Measurements from ENCODE around the gene EREG.

DNA sequence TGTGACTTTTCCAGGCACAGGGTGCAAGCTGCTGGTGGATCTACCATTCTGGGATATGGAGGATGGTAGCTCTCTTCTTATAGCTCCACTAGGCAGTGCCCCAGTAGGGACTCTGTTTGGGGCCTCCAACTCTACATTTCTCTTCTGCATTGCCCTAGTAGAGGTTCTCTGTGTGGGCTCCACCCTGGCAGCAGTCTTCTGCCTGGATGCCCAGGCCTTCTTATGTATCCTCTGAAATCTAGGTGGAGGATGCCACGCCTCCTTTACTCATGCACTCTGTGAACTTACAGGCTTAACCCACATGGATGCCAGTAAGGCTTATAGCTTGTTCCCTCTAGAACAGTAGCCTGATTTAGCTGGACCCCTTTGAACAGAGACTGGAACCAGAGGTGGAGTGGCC lies 20.9 kb upstream of the EREG start:
- TF ChIP-seq TAF1 (IDR thresholded peaks at IDR 0.05; ENCODE audit: low read depth, low read length) (no peak), POLR2AphosphoS5 (IDR thresholded peaks at IDR 0.05; ENCODE audit: low read depth, low read length) (no peak), POLR2A (IDR thresholded peaks at IDR 0.05; ENCODE audit: low read depth, low read length) (no peak), POU2F2 (IDR thresholded peaks at IDR 0.05; ENCODE audit: low read depth, low read length) (no peak)

Measured in GM12891 (cell line).